Mammary epithelial cell (primary cell): Measurements from ENCODE around the gene ACAT2.

Experiments
- EZH2 ChIP-seq: IDR thresholded peaks from 2 replicates; pipeline ENCODE4 v1.6.1; 2012; ENCODE audit warnings: low read length, inconsistent platforms, borderline replicate concordance
- TF ChIP-seq, protein P1 (sequence below), 2 donors: IDR thresholded peaks in 1 of 2; conservative IDR thresholded peaks in 1 of 2; 2 replicates each; pipeline ENCODE4 v1.5.1; 2011 to 2012; ENCODE audit warnings: inconsistent platforms in 2 of 2, low read length in 2 of 2, mild to moderate bottlenecking in 2 of 2, control low read depth in 1 of 2, low read depth in 1 of 2; ENCODE audit not compliant: insufficient read depth in 1 of 2; ENCODE audit errors: extremely low read depth in 1 of 2

DNA sequence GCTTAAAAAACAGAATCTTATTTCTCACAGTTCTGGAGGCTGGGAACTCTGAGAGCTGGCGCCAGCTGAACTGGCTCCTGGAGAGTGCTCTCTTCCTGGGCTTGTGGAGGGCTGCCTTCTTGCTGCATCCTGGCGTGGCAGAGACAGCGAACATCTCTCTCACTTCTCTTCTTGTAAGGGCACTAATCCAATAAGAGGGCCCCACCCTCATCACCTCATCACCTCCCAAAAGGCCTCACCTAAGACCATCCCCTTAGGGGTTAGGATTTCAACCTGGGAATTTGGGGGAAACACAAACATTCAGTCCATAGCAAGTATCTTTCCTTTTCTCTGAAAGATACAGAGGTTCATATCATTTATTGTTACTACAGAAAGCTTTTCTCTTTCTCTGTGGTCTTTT is 62.1 kb downstream of the ACAT2 start:
- TF ChIP-seq, protein P1, sequence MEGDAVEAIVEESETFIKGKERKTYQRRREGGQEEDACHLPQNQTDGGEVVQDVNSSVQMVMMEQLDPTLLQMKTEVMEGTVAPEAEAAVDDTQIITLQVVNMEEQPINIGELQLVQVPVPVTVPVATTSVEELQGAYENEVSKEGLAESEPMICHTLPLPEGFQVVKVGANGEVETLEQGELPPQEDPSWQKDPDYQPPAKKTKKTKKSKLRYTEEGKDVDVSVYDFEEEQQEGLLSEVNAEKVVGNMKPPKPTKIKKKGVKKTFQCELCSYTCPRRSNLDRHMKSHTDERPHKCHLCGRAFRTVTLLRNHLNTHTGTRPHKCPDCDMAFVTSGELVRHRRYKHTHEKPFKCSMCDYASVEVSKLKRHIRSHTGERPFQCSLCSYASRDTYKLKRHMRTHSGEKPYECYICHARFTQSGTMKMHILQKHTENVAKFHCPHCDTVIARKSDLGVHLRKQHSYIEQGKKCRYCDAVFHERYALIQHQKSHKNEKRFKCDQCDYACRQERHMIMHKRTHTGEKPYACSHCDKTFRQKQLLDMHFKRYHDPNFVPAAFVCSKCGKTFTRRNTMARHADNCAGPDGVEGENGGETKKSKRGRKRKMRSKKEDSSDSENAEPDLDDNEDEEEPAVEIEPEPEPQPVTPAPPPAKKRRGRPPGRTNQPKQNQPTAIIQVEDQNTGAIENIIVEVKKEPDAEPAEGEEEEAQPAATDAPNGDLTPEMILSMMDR (conservative IDR thresholded peaks at IDR 0.05 in 1 of 2, IDR thresholded peaks at IDR 0.05 in 1 of 2; ENCODE audit: extremely low read depth in 1 of 2, insufficient read depth in 1 of 2, low read depth in 1 of 2, low read length in 2 of 2) = no peak
- TF ChIP-seq EZH2 = no peak
